HG03066 (cell line): ENCODE results near the gene MRNIP.

Source experiments
- ATAC-seq: cut with Tn5 transposase; IDR thresholded peaks from one replicate; pipeline ENCODE4 v1.9.1; 2021; ENCODE audit warnings: low read depth; ENCODE audit not compliant: unreplicated experiment

Gene MRNIP

DNA sequence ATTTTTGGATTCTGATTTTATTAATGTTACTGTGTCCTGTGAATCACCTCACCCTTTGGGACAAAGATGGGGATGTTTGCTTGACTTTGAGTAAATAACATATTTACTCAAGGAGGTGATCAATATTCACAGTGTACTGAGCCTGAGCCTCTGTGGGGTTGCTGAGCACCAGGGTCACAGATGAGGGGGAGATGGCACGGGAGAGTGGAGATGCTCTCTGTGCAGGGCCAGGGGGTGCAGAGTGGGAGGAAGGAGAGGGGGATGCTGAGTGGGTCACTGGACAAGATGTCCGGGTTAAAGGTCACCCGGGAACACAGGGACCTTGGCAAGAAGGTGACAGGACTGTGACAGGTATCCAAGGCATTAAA, 33.9 kb downstream of the MRNIP start:
- ATAC-seq: no peak

DNA sequence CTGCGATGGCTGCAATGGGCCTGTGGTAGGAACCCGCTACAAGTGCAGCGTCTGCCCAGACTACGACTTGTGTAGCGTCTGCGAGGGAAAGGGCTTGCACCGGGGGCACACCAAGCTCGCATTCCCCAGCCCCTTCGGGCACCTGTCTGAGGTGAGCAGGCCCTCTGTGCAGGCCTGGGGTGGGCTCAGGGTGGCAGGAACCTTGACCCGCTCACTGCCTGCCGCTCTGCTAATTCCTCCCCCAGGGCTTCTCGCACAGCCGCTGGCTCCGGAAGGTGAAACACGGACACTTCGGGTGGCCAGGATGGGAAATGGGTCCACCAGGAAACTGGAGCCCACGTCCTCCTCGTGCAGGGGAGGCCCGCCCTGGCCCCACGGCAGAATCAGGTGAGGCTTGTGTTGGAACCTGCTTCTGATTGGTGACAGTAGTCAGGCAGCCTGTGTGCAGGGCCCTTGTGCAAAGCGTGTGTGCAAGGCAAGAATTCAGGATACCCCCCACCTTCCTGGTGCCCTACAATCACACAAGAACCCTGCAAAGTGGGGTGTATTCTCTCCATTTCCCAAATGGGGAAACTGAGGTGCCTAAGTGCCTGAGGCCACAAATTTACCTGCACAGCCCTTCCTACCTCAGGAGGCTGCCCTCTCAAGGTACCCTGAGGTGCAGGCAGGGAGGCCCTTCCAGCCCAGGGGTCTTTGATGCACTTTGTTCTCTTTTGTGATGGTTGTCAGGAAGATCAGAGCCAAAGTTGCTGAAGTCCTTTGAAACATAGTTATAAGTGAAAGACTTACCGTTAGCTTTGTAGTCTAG, 34.5 kb downstream of the MRNIP start:
- ATAC-seq: no peak

DNA sequence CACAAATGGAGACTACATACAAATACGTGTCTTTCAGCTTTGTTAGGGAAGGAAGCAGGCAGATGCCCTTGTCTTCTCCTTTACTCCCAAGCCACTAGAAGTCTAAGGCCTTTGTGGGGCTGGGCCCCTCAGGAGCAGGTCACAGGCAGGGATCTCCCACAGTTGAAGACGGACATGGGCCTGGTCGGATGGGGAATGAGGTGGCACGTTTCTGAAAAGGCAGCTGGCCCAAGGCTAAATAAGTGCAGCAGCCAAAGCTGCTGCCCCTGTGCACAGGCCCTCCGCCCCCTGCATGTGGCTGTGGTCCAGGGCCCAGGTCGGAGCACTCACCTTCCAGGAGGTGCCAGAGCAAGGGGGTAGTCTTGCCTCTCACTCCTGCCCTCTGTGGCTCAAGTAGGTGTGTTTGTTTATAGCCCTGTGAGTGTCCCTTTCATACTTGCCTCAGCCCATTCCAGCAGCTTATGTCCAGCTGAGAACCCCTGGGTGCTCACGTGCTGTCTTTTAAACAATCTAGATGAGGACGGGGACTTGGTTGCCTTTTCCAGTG, 36.1 kb downstream of the MRNIP start:
- ATAC-seq: no peak

DNA sequence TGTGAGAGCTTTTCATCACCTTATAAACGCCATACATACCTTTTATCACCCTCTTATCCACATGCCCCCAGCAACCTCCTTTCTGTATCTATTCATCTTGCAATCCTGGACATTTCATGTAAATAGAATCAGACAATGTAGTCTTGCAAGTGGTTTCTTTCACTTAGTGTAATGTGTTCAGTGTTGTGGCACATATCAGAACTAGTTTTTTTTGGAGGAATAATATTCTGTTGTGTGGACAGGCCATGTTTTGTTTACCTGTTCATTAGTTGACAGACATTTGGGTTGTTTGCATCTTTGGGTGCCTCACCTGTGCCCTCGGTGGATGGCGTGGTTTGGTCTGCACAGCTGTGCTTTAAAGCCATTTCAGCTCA, 36.6 kb downstream of the MRNIP start:
- ATAC-seq: no peak

DNA sequence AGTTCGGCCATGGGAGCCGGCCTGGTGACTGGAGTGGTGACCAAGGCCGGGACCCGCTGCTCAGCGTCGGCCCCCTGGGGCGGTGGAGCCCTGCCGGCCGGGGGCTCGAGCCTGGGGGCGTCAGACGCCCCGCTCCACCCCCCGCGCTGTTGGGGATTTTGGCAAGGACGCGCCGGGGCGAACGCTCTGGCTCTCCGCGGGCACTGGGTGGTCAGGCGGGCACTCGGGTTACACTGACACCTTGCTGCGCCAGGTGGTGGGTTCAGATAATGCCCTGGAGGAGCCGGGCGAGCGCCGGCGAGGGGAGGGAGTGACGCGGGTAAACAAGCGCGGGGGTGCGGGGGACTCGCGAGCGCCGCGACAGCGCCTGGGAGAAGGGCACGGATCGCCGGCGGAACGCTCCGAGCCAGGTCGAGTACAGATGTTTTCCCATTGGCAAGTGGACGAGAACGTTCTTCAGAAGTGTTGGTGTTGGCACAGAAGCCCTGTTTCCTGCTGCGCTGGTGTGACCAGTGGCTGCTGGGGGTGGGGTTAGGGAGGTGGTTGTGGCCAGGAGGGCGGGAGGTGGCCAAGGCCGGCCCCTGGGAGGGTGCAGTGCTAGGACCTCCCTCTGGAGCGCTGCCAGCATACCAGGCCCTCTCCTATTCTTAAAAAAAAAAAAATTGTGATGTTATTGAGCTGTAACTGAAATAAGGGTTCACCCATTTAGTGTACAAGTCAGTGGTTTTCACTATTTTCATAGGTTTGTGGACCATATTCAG, 37.1 kb downstream of the MRNIP start:
- ATAC-seq: peak; percentile 39

DNA sequence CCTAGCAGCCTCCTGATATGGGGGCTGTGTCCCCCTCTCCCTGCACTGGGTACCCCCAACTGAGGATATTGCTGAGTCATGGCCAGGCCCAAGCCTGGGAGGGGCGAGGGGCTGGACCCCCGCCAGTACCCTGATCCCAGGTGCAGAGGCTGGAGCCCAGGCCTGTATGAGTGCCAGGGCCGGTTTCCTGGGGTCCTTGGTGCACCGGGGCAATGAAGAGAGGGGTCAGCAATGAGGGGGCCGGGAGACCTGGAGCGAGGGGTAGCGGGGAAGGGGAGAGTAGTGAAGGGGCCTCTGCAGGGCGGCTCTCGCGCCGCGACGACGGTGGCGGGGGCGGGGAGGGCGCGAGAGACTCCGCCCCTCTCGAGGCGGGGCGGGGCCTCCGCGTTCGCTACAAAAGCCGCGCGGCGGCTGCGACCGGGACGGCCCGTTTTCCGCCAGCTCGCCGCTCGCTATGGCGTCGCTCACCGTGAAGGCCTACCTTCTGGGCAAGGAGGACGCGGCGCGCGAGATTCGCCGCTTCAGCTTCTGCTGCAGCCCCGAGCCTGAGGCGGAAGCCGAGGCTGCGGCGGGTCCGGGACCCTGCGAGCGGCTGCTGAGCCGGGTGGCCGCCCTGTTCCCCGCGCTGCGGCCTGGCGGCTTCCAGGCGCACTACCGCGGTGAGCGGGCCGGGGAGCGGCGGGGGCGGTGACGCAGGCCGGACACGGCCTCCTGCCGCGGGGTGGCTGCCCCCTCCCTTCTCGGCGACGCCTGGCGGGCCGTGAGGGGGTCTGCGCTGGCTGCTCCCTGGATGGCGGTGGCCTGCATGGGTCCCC, 37.9 kb downstream of the MRNIP start, which contains the start of gene SQSTM1:
TSS of gene SQSTM1 (plus strand) at position 423 of the 815 bp plus-strand sequence. CDS start at position 455, 32 bp downstream.
- peak; percentile 36 for ATAC-seq

DNA sequence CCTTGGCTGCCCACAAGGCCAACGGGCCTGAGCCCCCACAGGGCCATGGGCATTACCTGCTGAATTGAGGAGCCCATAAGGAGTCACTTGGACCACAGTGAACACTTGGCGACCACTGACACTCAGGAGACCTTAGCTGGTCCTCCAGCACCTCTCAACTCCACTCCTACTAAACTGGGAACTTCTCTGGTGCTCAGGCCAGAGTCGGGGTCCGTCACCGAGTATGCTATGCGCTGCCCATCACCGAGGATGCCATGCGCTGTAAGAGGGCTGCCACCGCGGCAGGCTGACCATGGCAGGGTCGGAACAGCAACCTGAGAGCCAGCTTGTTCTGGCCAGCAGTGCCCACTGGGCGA, 38.5 kb downstream of the MRNIP start:
- no peak for ATAC-seq

DNA sequence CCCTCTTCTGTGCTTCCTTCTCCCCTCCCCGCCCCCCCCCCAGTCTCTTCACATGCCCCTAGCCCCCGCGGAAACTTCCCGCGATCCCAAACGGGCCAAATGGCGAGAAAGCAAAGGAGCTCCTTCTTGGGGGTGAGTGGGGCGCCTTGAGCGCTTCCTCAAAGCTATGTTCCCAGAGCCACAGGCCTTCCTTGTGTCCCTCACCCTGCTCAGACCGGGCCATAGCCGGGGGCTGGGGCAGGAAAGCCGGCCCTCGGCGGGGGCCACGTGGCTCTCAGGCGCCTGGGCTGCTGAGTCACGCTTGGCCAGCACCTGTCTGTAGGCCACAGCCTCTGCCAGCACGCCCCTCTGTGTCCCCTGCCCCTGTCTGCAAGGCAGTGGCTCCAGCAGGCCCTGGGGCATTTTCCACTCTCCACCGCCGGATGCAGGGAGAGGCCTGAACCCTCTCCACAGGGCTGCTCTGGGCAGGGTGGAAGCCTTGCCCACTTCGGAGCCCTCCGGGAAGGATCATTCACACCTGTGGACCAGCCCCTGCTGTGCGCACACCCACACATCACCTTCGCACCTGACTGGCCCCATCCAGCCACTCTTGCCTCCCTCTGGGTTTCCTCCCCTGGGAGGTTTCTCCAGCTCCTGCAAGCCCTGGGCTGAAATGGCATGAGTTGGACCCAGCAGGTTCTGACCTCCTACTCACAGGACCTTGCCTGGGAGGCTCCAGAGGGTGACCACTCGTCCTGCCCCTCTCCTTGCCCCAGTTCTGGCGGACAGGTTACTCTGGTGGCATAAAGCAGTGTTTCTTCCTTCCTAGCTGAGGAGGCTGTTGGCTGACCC, 39.1 kb downstream of the MRNIP start:
- no peak for ATAC-seq

DNA sequence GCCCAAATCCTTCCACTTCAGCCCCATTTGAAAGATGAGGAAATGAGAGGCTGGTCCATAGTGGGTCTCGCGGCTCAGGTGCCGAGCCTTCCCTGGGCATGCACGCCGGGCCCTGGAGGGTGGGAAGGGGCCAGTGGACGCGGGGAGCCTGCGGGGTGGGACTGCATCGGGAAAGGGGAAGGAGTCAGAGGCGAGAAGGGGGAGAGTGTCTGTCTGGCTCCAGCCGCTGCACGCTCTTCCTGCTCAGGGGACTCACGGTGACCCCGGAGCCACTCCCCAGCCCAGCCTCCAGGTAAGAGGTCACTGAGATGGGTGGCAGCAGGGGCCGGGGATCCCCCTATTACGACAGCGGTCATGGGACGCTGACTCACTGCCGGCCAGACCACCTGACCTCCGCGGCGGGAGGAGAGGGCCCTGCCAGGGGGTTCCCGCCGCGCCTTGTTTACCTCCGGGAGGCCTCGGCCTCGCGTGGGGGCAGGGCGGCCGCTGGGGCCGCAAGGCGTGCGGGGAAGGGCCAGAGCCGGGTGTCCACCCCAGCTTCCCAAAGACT, 39.8 kb downstream of the MRNIP start:
- peak; percentile 48 for ATAC-seq

DNA sequence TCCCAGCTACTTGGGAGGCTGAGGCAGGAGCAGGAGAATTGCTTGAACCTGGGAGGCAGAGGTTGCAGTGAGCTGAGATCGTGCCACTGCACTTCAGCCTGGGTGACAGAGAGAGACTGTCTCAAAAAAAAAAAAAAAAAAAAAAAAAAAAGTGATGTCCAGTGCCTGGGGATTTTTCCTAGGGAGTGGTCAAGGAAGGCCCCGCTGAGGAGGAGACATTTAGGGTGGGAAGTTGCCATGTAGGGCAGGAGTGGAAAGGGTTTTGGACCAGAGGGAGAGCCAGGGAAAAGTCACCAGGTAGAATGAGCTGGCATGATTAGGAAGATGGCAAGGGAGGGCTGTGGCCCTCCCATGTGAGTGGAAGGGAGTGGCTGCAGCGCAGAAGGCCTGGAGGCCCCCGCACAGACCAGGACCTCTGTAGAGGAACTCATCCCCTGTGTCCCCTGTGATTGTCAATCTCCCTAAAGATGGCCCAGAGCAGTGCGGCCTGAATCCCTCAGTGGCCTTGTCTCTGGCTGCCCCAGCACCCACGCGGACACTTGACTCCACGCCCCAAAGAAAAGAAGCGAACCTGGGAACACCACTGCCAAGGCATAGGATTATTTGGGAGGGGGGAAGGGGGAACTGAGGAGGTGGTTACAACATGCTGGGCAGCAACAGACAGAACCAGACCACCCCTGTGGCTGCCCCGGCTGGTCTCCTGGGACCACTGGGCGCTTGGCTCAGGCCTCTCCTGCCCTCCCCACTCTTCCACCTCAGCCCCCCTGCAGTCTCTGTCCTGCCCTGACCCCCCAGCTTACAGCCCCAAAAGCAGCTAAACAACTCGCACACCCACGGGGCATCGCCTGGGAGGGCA, 40.5 kb downstream of the MRNIP start:
- ATAC-seq: no peak

DNA sequence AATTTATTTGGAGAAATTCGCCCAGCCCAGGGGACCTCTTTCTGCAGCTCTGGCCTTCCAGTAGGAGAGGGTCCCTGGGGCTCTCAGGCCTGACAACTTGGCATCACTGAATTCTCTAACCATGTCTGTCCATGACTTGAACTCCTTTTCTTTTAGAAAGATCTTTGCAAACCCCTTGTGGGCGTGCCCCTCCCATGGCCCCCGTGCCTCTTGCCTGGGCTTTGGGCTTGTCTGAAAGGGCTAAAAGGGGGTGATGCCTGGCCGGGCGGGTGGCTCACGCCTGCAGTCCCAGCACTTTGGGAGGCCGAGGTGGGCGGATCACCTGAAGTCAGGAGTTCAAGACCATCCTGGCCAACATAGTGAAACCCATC, 41.2 kb downstream of the MRNIP start:
- no peak for ATAC-seq

DNA sequence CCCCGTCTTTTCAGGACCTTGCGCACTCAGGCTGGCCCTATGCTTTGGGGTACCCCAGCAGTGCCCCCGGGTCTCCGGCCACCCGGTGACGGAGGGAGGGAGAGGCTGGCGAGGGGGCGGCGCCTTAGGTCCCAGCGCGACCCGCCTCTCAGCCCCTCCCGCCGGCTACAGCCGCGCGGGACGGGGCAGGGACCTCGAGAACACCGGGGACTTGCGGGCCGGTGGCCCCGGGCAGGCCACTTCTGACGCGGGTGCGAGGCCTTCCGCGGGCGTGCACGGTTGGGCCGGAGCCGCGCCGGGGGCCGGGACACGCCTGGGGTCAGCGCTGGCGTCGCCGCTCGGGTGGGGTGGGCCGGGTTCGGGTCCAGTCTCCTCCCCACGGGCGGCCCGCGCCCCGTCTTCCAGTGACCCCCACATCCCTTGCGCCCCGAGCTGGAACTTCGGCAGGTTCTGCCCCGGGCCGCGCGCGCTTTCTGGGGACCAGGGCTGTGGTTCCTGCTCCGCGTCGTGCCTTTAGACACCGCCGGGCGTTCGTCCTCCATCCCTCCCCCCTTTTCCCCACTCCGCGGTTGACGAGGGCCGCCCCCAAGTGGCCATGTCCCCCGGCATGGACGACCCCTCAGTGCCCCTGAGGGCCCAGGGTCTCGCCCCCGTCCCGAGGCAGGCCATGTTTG, 41.7 kb downstream of the MRNIP start:
- ATAC-seq: no peak

DNA sequence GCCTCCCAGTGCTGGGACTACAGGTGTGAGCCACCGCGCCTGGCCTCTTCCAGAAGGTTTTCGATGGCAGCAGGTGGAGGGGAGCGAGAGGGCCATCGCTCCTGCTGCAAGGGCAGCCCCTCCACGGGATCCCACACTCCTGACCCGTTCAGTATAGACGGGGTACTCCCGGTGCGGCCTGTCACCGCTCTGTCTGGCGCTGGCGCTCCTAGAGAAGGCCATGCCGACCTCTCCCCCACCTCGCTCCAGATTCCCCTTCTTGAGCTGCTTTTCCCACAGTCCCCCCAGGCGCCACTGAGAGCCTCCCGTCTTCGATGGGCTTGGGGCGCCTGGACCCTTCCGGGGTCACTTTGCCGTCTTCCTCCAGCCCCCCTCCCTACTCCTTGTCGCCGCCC, 42.2 kb downstream of the MRNIP start:
- ATAC-seq: no peak

DNA sequence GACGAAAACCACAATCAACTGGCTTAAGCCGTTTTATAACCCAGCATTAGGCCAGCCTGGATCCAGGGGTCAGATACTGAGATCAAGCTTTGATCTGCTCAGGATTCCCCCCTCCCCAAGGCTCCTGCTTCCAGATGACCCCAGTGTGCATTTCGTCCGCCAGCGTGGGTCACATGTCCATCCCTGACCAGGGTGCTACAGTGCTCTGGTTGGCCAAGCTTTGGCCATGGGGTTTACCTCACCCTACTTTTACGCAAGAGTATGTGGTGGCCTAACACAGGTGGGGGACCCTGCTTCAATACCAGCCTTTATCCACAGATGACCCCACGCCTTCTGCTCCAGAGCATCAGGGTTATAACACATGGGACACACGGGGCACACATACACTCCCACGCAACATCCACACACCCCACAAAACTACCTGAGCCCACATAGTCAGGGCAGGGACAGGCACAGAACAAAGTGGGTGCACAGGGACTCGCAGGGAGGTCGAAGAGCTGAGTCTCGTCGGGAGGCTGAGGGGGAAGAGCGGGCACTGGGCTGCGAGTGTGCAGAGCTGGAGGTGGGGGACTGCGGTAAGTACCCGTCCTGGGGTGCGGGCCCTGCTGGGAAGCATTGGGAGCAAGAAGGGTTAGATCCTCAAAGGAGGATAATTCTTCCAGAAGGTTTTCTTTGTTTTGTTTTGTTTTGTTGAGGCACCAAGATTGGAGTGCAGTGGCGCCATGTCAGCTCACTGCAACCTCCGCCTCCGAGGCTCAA, 42.9 kb downstream of the MRNIP start:
- ATAC-seq: no peak

DNA sequence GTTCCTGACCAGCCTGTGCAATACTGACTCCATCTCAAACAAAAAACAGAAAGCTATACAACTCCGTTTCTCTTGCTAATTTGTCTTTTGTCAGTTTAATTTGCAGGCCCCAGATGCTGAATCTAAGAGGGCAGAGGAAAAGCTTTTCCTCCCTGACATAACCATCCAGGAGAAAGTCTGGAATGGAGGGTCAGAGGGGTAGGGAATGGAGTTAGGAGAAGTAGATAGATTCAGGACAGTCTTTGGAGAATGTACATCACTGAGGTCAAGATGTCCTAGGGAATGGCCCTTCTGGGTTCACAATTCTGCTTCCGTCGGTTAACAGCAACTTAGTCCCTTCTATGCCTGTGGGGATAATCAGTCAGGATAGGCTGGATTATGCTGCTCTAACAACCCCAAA, 44.5 kb downstream of the MRNIP start:
- ATAC-seq: no peak

DNA sequence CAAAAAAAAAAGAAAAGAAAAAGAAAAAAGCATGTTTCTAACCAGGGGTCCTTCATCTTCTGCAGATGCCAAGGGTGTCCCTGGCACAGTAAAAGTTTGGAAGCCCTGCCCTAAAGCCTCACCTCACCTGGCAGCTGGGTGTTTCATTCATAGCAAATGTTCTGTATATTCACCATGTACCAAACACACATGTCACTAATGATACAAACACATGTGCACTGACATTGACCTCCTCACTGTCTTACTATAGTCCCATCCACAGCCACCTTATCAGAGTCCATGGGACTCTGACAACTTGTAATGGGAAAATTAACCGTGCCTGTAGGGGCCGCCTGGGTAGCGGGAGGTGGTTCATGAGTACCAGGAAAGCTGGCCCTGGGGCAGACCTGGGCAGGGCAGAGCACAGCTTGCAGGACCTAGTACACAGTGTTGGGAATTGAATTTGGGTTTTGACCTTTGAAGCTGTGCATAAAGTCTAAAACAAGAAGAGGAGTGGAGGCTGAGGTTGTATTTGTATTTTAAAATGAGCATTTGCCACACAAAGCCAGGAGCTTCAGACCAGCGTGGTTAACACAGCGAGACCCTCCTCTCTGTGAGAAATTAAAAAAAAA, 45.5 kb downstream of the MRNIP start:
- no peak for ATAC-seq

DNA sequence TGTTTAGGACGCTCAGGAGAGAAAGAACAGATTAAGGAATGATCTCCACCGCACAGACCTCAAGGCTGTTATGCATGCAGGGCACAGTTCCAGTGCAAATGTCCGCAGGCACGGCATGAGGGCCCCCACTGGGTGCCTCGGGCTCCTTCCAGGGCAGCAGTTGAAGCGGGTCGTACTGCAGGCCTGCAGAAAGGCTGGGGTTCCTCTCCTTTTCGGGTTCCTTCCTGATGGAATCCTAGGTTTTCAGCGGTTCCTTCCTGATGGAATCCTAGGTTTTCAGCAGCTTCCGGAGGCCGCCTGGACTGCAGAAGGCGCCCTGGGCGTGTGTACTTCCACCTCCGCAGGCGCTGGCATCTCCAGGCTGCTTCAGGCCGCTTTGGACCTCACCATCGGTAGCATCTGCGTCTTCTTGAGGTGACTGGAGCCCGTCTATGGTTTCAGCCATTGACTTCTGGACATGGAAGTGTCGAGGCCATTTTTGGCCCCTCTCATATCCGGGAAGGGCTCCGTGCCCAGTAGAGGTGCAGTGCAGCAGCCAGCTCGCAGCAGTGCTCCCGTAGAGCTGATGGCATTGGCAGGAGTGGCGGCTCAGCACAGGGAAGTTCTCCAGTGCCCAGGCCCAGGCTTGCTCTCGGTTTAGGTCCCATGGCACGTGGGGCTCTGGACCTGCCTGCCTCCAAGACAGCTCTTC, 46.3 kb downstream of the MRNIP start:
- no peak for ATAC-seq
